Osteoblast (primary cell): Measurements from ENCODE around the gene C20orf144. TPM values are rescaled to one million over a fixed set of nuclear protein-coding genes. Genes with fewer than 3 reads are reported as not detected.

ENCODE experiments used
- DNase-seq: peaks from one replicate; pipeline ENCODE4 v3.0.0; 2011; ENCODE audit warnings: low spot score, mixed read lengths; ENCODE audit not compliant: insufficient read length; ENCODE audit errors: missing footprints
- H2AFZ ChIP-seq: 2 replicates; pipeline ENCODE4 v1.6.0; 2011; ENCODE audit warnings: mild to moderate bottlenecking, low read length
- H3K27ac ChIP-seq: 2 replicates; pipeline ENCODE4 v1.5.1; 2011; ENCODE audit warnings: mild to moderate bottlenecking, low read depth, low read length, moderate library complexity
- H3K27me3 ChIP-seq: 2 replicates; pipeline ENCODE4 v1.6.0; 2012; ENCODE audit warnings: mild to moderate bottlenecking, control low read depth, inconsistent platforms, low read length, moderate library complexity; ENCODE audit not compliant: insufficient read depth
- H3K36me3 ChIP-seq: 2 replicates; pipeline ENCODE4 v1.5.1; 2011; ENCODE audit warnings: mild to moderate bottlenecking, low read length, control low read depth, moderate library complexity; ENCODE audit not compliant: insufficient read depth
- H3K4me1 ChIP-seq: 2 replicates; pipeline ENCODE4 v1.5.1; 2011; ENCODE audit warnings: mild to moderate bottlenecking, low read length, control low read depth, moderate library complexity; ENCODE audit not compliant: insufficient read depth
- H3K4me2 ChIP-seq: 2 replicates; pipeline ENCODE4 v1.6.0; 2011; ENCODE audit warnings: mild to moderate bottlenecking, low read length; ENCODE audit not compliant: insufficient read depth
- H3K4me3 ChIP-seq: fragments of 200-600 bp; sonication (generic); 3 replicates; pipeline ENCODE4 v1.5.1; 2012; ENCODE audit warnings: mild to moderate bottlenecking, low read length, inconsistent platforms; ENCODE audit not compliant: insufficient read depth
- H3K79me2 ChIP-seq: 2 replicates; pipeline ENCODE4 v1.6.0; 2012; ENCODE audit warnings: mild to moderate bottlenecking, low read length, control low read depth, inconsistent platforms; ENCODE audit not compliant: insufficient read depth
- H3K9me3 ChIP-seq: 2 replicates; pipeline ENCODE4 v1.5.1; 2011; ENCODE audit warnings: low read depth, low read length, control low read depth
- H4K20me1 ChIP-seq: 2 replicates; pipeline ENCODE4 v1.6.0; 2012; ENCODE audit warnings: mild to moderate bottlenecking, low read length, control low read depth; ENCODE audit not compliant: insufficient read depth
- total RNA-seq: library from RNA; depleted of rRNA; stranded (reverse); fragments of >200 nt; gene quantifications from 2 replicates; pipeline ENCODE4 v1.2.3, GENCODE V29; 2012
- TF ChIP-seq, protein P1 (sequence below): IDR thresholded peaks from 2 replicates; pipeline ENCODE4 v1.5.1; 2011; ENCODE audit warnings: mild to moderate bottlenecking, low read depth, low read length, moderate library complexity; ENCODE audit errors: extremely low read depth

Gene C20orf144
- total RNA-seq, 1 donor, result under 0.01 TPM

- H3K27ac ChIP-seq, result no peak overlapping the region
- no peaks in the 10 kb centered on the region for H3K79me2 ChIP-seq
- no peaks in the 10 kb centered on the region for H3K9me3 ChIP-seq
- DNase-seq, result peak; percentile 51
- no peak overlapping the region for H3K4me2 ChIP-seq
- no peaks in the 10 kb centered on the region for H3K4me1 ChIP-seq
- no peak overlapping the region for H2AFZ ChIP-seq
- H3K36me3 ChIP-seq, result peaks cover 18% of the 10 kb centered on the region
- no peaks in the 10 kb centered on the region for H3K27me3 ChIP-seq
- H3K4me3 ChIP-seq, result no peak overlapping the region
- H4K20me1 ChIP-seq, result no peaks in the 10 kb centered on the region
- TF ChIP-seq, protein P1, sequence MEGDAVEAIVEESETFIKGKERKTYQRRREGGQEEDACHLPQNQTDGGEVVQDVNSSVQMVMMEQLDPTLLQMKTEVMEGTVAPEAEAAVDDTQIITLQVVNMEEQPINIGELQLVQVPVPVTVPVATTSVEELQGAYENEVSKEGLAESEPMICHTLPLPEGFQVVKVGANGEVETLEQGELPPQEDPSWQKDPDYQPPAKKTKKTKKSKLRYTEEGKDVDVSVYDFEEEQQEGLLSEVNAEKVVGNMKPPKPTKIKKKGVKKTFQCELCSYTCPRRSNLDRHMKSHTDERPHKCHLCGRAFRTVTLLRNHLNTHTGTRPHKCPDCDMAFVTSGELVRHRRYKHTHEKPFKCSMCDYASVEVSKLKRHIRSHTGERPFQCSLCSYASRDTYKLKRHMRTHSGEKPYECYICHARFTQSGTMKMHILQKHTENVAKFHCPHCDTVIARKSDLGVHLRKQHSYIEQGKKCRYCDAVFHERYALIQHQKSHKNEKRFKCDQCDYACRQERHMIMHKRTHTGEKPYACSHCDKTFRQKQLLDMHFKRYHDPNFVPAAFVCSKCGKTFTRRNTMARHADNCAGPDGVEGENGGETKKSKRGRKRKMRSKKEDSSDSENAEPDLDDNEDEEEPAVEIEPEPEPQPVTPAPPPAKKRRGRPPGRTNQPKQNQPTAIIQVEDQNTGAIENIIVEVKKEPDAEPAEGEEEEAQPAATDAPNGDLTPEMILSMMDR, result no peak
Observed at GRCh38 chr20:33707668-33708067, 45.5 kb downstream of the C20orf144 start.

- Histone ChIP-seq H4K20me1 (no peaks in the 10 kb centered on the region), H3K9me3 (no peaks in the 10 kb centered on the region), H2AFZ (no peak overlapping the region), H3K36me3 (peaks cover 18% of the 10 kb centered on the region), H3K27me3 (no peaks in the 10 kb centered on the region), H3K4me1 (no peaks in the 10 kb centered on the region), H3K4me3 (no peak overlapping the region), H3K27ac (no peak overlapping the region), H3K79me2 (no peaks in the 10 kb centered on the region), H3K4me2 (no peak overlapping the region)
- peak; percentile 56 for DNase-seq
- TF ChIP-seq, protein P1, result no peak
Observed at GRCh38 chr20:33709398-33709797, 47.3 kb downstream of the C20orf144 start.

- H3K9me3 ChIP-seq, result no peaks in the 10 kb centered on the region
- no peaks in the 10 kb centered on the region for H3K79me2 ChIP-seq
- H2AFZ ChIP-seq, result no peak overlapping the region
- peaks cover 18% of the 10 kb centered on the region for H3K36me3 ChIP-seq
- H3K4me3 ChIP-seq, result no peak overlapping the region
- H3K4me1 ChIP-seq, result no peaks in the 10 kb centered on the region
- H3K27ac ChIP-seq, result no peak overlapping the region
- H3K4me2 ChIP-seq, result no peak overlapping the region
- H3K27me3 ChIP-seq, result no peaks in the 10 kb centered on the region
- TF ChIP-seq, protein P1, result no peak
- H4K20me1 ChIP-seq, result no peaks in the 10 kb centered on the region
- DNase-seq, result no peak
Observed at GRCh38 chr20:33709905-33710541, 47.9 kb downstream of the C20orf144 start.

DNA sequence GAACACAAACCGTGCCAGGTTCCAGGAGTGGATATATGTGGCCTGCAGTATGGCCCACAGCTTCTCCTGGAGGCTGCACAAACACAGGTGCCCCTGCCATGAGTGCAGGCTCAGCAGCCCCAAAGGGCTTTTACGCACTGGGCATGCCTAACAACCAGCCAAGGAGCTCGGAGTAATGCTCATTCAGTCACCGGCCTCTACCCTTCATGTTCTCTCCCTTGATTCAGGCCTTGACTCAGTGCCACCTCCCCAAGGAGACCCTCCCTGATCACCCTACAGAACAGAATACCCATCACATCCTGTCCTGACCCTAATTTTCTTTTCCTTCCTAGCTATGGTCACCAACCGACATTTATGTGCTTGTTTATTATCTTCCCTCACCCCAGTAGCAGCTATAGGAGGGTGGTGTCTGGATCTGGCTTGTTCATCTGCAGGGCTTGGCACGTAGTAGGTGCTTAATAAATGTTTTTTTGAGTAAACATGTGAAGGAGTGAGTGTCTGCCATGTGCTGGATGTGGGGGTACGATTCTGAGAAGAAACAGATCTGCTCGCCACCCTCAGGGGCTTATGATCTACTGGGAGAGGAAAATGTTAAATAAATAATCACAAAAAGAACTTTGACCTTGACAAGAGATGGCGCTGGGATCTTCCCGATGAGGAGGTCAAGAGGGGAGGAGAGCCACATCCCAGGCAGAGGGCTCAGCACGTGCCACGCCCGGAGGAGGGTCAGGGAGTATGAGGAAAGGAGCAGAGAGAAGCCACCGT lies 48.7 kb downstream of the C20orf144 start:
- no peak overlapping the region for H3K4me3 ChIP-seq
- no peaks in the 10 kb centered on the region for H3K9me3 ChIP-seq
- H2AFZ ChIP-seq, result no peak overlapping the region
- H3K79me2 ChIP-seq, result no peaks in the 10 kb centered on the region
- TF ChIP-seq, protein P1, result no peak
- no peaks in the 10 kb centered on the region for H4K20me1 ChIP-seq
- no peak overlapping the region for H3K27ac ChIP-seq
- H3K27me3 ChIP-seq, result no peaks in the 10 kb centered on the region
- no peak overlapping the region for H3K4me2 ChIP-seq
- no peaks in the 10 kb centered on the region for H3K4me1 ChIP-seq
- DNase-seq, result peak; percentile 39
- H3K36me3 ChIP-seq, result peaks cover 18% of the 10 kb centered on the region
